HCT116 (cell line): ENCODE measurements around the gene MESP2. TPM values are rescaled to one million over a fixed set of nuclear protein-coding genes. Genes with fewer than 3 reads are reported as not detected.

Experiments
- ATAC-seq: fragments of 200-7000 bp; cut with Tn5 transposase; 2 replicates; pipeline ENCODE4 v1.9.1; 2020; ENCODE audit warnings: mild to moderate bottlenecking, moderate library complexity
- BruUV-seq: library from RNA; stranded (reverse); fragments of 400-500 nt; replicated peaks from 2 replicates; lab custom pipeline; 2021; lab: Mats Ljungman, UMichigan
- CTCF ChIA-PET: fragments of 300-600 bp; sonication (Branson Sonifier 250); formaldehyde crosslinking; loops from one replicate; lab custom pipeline; 2021; ENCODE audit warnings: antibody characterized with exemption; lab: Charles Lee
- POLR2A ChIA-PET: fragments of 300-600, 350-600 bp; sonication (Branson Sonifier 250); formaldehyde crosslinking; loops from one replicate; lab custom pipeline; 2021; ENCODE audit warnings: antibody characterized with exemption; lab: Charles Lee
- RAD21 ChIA-PET, 2 experiments: fragments of 300-600 bp; sonication (Branson Sonifier 250); formaldehyde crosslinking; loops; one replicate each; lab custom pipeline; 2023; ENCODE audit warnings: low total read pairs in 2 of 2; ENCODE audit not compliant: uncharacterized antibody in 2 of 2, unreplicated experiment in 2 of 2, low non-redundant PET in 1 of 2; lab: Charles Lee
- DNase-seq: peaks from one replicate; pipeline ENCODE4 v3.0.0-alpha.2; 2010; ENCODE audit warnings: low read depth, low spot score
- H2AFZ ChIP-seq: fragments of 200-600 bp; shearing (Covaris generic), sonication (generic); 2 replicates; pipeline ENCODE4 v1.6.1; 2017; ENCODE audit warnings: low read depth, mixed run types, mixed read lengths, antibody characterized with exemption, low read length; ENCODE audit not compliant: poor library complexity, severe bottlenecking
- H3K27ac ChIP-seq: 2 replicates; pipeline ENCODE4 v1.5.1; 2012; ENCODE audit warnings: low read depth, low read length
- H3K27me3 ChIP-seq: fragments of 200-600 bp; sonication (generic); 2 replicates; pipeline ENCODE4 v1.6.1; 2016; ENCODE audit warnings: mixed run types, low read length, mixed read lengths; ENCODE audit not compliant: insufficient read depth
- H3K36me3 ChIP-seq, 2 experiments: fragments of 200-500 bp in 1 of 2; fragments of 200-600 bp in 1 of 2; sonication (Bioruptor generic) in 1 of 2; sonication (generic) in 1 of 2; 2 replicates each; pipeline versions ENCODE4 v1.5.1 to v1.6.1; 2014 to 2016; ENCODE audit warnings: low read length in 2 of 2, inconsistent platforms in 1 of 2, mixed read lengths in 1 of 2, mixed run types in 1 of 2; ENCODE audit not compliant: insufficient read depth in 2 of 2, control insufficient read depth in 1 of 2
- H3K4me1 ChIP-seq, 2 experiments: fragments of 200-600 bp in 1 of 2; sonication (generic) in 1 of 2; 2 replicates each; pipeline versions ENCODE4 v1.5.1 to v1.6.1; 2012 to 2017; ENCODE audit warnings: low read length in 2 of 2, inconsistent platforms in 1 of 2, mild to moderate bottlenecking in 1 of 2, mixed read lengths in 1 of 2, mixed run types in 1 of 2, moderate library complexity in 1 of 2; ENCODE audit not compliant: insufficient read depth in 2 of 2, control insufficient read depth in 1 of 2
- H3K4me2 ChIP-seq: fragments of 200-600 bp; sonication (generic); 2 replicates; pipeline ENCODE4 v1.6.1; 2017; ENCODE audit warnings: mixed run types, low read length, mixed read lengths
- H3K4me3 ChIP-seq, 2 experiments: fragments of 200-600 bp in 1 of 2; sonication (generic) in 1 of 2; replicated peaks in 1 of 2; 2 replicates each; pipeline ENCODE4 v1.5.1; 2011 to 2016; ENCODE audit warnings: low read length in 2 of 2, control low read depth in 1 of 2, low read depth in 1 of 2, mild to moderate bottlenecking in 1 of 2, mixed read lengths in 1 of 2, mixed run types in 1 of 2
- H3K79me2 ChIP-seq: fragments of 200-600 bp; sonication (generic); 2 replicates; pipeline ENCODE4 v1.6.1; 2017; ENCODE audit warnings: mild to moderate bottlenecking, mixed run types, low read length, moderate library complexity, mixed read lengths; ENCODE audit not compliant: insufficient read depth
- H3K9ac ChIP-seq: fragments of 200-600 bp; sonication (generic); 2 replicates; pipeline ENCODE4 v1.6.1; 2016; ENCODE audit warnings: low read length, mixed read lengths
- H3K9me2 ChIP-seq: fragments of 200-600 bp; sonication (generic), shearing (Covaris generic); 2 replicates; pipeline ENCODE4 v1.6.1; 2017; ENCODE audit warnings: mixed run types, mild to moderate bottlenecking, moderate library complexity; ENCODE audit not compliant: insufficient read depth
- H3K9me3 ChIP-seq, 2 experiments: fragments of 200-500 bp in 1 of 2; fragments of 200-600 bp in 1 of 2; sonication (Bioruptor generic) in 1 of 2; sonication (generic) in 1 of 2; 2 replicates each; pipeline ENCODE4 v1.6.1; 2014 to 2017; ENCODE audit warnings: low read length in 2 of 2, mixed read lengths in 2 of 2, inconsistent platforms in 1 of 2, low read depth in 1 of 2, mild to moderate bottlenecking in 1 of 2, mixed run types in 1 of 2, moderate library complexity in 1 of 2; ENCODE audit not compliant: control insufficient read depth in 1 of 2, insufficient read depth in 1 of 2
- H4K20me1 ChIP-seq: fragments of 200-600 bp; sonication (generic), shearing (Covaris generic); 2 replicates; pipeline ENCODE4 v1.6.1; 2017; ENCODE audit warnings: mixed run types, mild to moderate bottlenecking, moderate library complexity; ENCODE audit not compliant: insufficient read depth
- EGR1 ChIP-seq: IDR thresholded peaks from 2 replicates; pipeline ENCODE4 v1.6.1; 2012; ENCODE audit warnings: low read depth
- ELF1 ChIP-seq: IDR thresholded peaks from 2 replicates; pipeline ENCODE4 v1.6.1; 2012; ENCODE audit warnings: low read depth, borderline replicate concordance
- EZH2 ChIP-seq: fragments of 200-600 bp; sonication (generic); IDR thresholded peaks from 2 replicates; pipeline ENCODE4 v1.6.1; 2017; ENCODE audit warnings: antibody characterized with exemption, mixed run types
- FOSL1 ChIP-seq: IDR thresholded peaks from 2 replicates; pipeline ENCODE4 v1.6.1; 2012; ENCODE audit warnings: low read depth
- SIN3A ChIP-seq: IDR thresholded peaks from 2 replicates; pipeline ENCODE4 v1.6.1; 2012; ENCODE audit warnings: low read depth
- SP1 ChIP-seq: IDR thresholded peaks from 2 replicates; pipeline ENCODE4 v1.6.1; 2012; ENCODE audit warnings: low read depth
- YY1 ChIP-seq: IDR thresholded peaks from 2 replicates; pipeline ENCODE4 v1.6.1; 2011; ENCODE audit warnings: low read length, low read depth, moderate library complexity, mild to moderate bottlenecking; ENCODE audit not compliant: insufficient replicate concordance; ENCODE audit errors: extremely low read depth
- ZFX ChIP-seq: fragments of 450-650 bp; IDR thresholded peaks from 2 replicates; pipeline ENCODE4 v1.6.1; 2017
- ZNF274 ChIP-seq: fragments of 200-500 bp; sonication (Bioruptor generic); IDR thresholded peaks from 2 replicates; pipeline ENCODE4 v1.6.1; 2014; ENCODE audit warnings: mild to moderate bottlenecking, low read depth, low read length, inconsistent platforms
- intact Hi-C: fragments of 100-400 bp; cut with micrococcal nuclease; formaldehyde crosslinking; loops from 2 replicates; pipeline ENCODE4 v1.10.0; 2022
- total RNA-seq: library from RNA; stranded (reverse); gene quantifications from one replicate; pipeline ENCODE4 v1.2.1, GENCODE V29; 2021; ENCODE audit not compliant: unreplicated experiment
- TF ChIP-seq, protein P1 (sequence below): IDR thresholded peaks from 2 replicates; pipeline ENCODE4 v1.6.1; 2012

Gene MESP2
- total RNA-seq, 1 experiment from 2014 or later, result 0.20 TPM

DNA sequence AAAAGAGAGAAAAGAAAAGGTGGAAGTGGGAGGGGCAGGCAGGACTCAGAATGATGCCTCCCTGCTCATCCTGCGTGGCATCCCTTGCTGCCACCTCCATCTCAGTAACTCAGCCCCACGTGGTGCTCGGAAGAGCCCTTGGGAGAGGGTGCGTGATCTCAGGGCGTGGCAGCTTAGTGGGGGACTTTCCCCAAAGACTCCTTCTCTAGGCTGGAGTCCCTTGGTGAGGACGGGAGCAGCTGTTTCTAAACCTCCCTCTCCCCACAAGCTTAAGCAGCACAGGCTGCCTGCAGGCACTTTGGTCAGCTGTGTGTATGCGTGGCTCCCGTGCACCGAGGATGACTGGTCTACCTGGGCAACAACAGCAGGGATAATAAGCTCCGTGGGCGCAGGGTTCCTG lies 45.9 kb downstream of the MESP2 start (continued):
- TF ChIP-seq ZNF274, result no peak
- TF ChIP-seq ZFX, result no peak
- TF ChIP-seq EGR1, result no peak

DNA sequence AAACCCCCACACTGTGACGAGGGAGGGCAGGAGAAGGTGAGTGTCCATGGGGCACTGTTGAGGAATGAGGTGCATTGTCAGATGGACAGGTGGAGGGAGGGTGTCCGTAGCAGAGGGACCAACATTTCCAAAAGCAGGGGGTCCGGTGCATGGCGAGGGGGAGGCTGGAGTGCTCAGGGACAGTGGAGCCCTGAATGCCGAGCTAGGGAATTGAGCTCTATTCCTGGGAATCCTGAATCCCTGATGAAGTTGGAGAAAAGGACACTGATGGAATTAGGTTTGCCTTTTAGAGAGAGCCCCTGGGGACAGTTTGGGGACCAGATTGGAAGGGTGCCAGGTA lies 46.4 kb downstream of the MESP2 start:
- ChIA-PET POLR2A (interaction anchor here (0.6 kb wide), 1 partner anchor 19 kb away, joined by 3 read pairs; no protein-coding TSS in a partner anchor), CTCF (no interaction called here), RAD21 (no interaction called here)
- Histone ChIP-seq H3K4me3 (no peak overlapping the region), H3K27ac (no peak overlapping the region), H3K9ac (no peak overlapping the region), H4K20me1 (no peaks in the 10 kb centered on the region), H3K36me3 (no peaks in the 10 kb centered on the region), H3K4me1 (peaks cover 5 to 36% of the 10 kb centered on the region in 2 experiments; a peak in 3 of 4 replicates), H3K27me3 (no peaks in the 10 kb centered on the region), H2AFZ (no peak overlapping the region), H3K9me2 (no peaks in the 10 kb centered on the region), H3K4me2 (no peak overlapping the region), H3K79me2 (no peaks in the 10 kb centered on the region), H3K9me3 (no peaks in the 10 kb centered on the region)
- no TSS peak for BruUV-seq
- no peak for DNase-seq
- TF ChIP-seq ELF1, result no peak
- TF ChIP-seq SP1, result no peak
- TF ChIP-seq ZFX, result no peak
- TF ChIP-seq, protein P1, sequence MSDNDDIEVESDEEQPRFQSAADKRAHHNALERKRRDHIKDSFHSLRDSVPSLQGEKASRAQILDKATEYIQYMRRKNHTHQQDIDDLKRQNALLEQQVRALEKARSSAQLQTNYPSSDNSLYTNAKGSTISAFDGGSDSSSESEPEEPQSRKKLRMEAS, result no peak
- TF ChIP-seq SIN3A, result no peak
- no peak for TF ChIP-seq FOSL1
- no peak for TF ChIP-seq EZH2
- TF ChIP-seq YY1, result no peak
- no peak for TF ChIP-seq ZNF274
- ATAC-seq, result no peak
- intact Hi-C loops, result no loop called here
